ENCODE results near the gene FAM50B. TPM values are rescaled to one million over a fixed set of nuclear protein-coding genes. Genes with fewer than 3 reads are reported as not detected.

The FAM50B gene
- total and polyA plus RNA-seq, 9 donors = 8.1 to 23.0 (median 15.6) TPM

- H3K27me3 ChIP-seq = no peaks in the 10 kb centered on the region
- intact Hi-C loops (cut with DNase I) = no loop called here
- no peak overlapping the region for H3K4me3 ChIP-seq
- H3K4me1 ChIP-seq (ENCODE audit: insufficient read depth) = no peaks in the 10 kb centered on the region
- 83 to 85% (median 85%) methylated on average over 5 of the region's 5 CpGs for WGBS, 3 donors
- no peak for DNase-seq
- TF ChIP-seq POLR2A (IDR thresholded peaks at IDR 0.05) (no peak), CTCF (IDR thresholded peaks at IDR 0.05) (no peak), EP300 (IDR thresholded peaks at IDR 0.05) (no peak)
- no peaks in the 10 kb centered on the region for H3K36me3 ChIP-seq
- no peak overlapping the region for H3K27ac ChIP-seq
- H3K9me3 ChIP-seq = no peaks in the 10 kb centered on the region
Measured at GRCh38 chr6:3870528-3870925, 21.4 kb downstream of the FAM50B start.

- intact Hi-C loops (cut with DNase I) = no loop called here
- Histone ChIP-seq H3K27me3 (no peaks in the 10 kb centered on the region), H3K36me3 (no peaks in the 10 kb centered on the region), H3K4me3 (no peak overlapping the region), H3K27ac (no peak overlapping the region), H3K9me3 (no peaks in the 10 kb centered on the region), H3K4me1 (ENCODE audit: insufficient read depth) (no peaks in the 10 kb centered on the region)
- DNase-seq = no peak
- TF ChIP-seq POLR2A (IDR thresholded peaks at IDR 0.05) (no peak), EP300 (IDR thresholded peaks at IDR 0.05) (no peak), CTCF (IDR thresholded peaks at IDR 0.05) (no peak)
- 69 to 83% (median 74%) methylated on average over 4 of the region's 4 CpGs for WGBS, 3 donors
Measured at GRCh38 chr6:3871515-3871914, 22.3 kb downstream of the FAM50B start.

- H3K4me1 ChIP-seq (ENCODE audit: insufficient read depth) = no peaks in the 10 kb centered on the region
- no peak for DNase-seq
- no peaks in the 10 kb centered on the region for H3K36me3 ChIP-seq
- intact Hi-C loops (cut with DNase I) = no loop called here
- H3K27ac ChIP-seq = no peak overlapping the region
- TF ChIP-seq POLR2A (IDR thresholded peaks at IDR 0.05) = no peak
- TF ChIP-seq CTCF (IDR thresholded peaks at IDR 0.05) = no peak
- TF ChIP-seq EP300 (IDR thresholded peaks at IDR 0.05) = no peak
- H3K27me3 ChIP-seq = no peaks in the 10 kb centered on the region
- H3K4me3 ChIP-seq = no peak overlapping the region
- no peaks in the 10 kb centered on the region for H3K9me3 ChIP-seq
- 89 to 93% (median 90%) methylated on average over 8 of the region's 8 CpGs for WGBS, 3 donors
Measured at GRCh38 chr6:3871939-3872338, 22.8 kb downstream of the FAM50B start.

GRCh38 chr6:3872370-3872854 is 23.2 kb downstream of the FAM50B start:
- H3K27ac ChIP-seq = no peak overlapping the region
- no peak for DNase-seq
- no peaks in the 10 kb centered on the region for H3K4me1 ChIP-seq (ENCODE audit: insufficient read depth)
- no peaks in the 10 kb centered on the region for H3K9me3 ChIP-seq
- WGBS, 3 donors = 70 to 78% (median 74%) methylated on average over 12 of the region's 12 CpGs
- no peaks in the 10 kb centered on the region for H3K27me3 ChIP-seq
- no peak overlapping the region for H3K4me3 ChIP-seq
- intact Hi-C loops (cut with DNase I) = no loop called here
- no peaks in the 10 kb centered on the region for H3K36me3 ChIP-seq
- TF ChIP-seq CTCF (IDR thresholded peaks at IDR 0.05) = no peak

- Histone ChIP-seq H3K27me3 (no peaks in the 10 kb centered on the region), H3K36me3 (no peaks in the 10 kb centered on the region), H3K27ac (no peak overlapping the region), H3K4me1 (ENCODE audit: insufficient read depth) (no peaks in the 10 kb centered on the region), H3K4me3 (no peak overlapping the region), H3K9me3 (no peaks in the 10 kb centered on the region)
- no peak for DNase-seq
- 81 to 88% (median 88%) methylated on average over 4 of the region's 4 CpGs for WGBS, 3 donors
- intact Hi-C loops (cut with DNase I) = no loop called here
- TF ChIP-seq POLR2A (IDR thresholded peaks at IDR 0.05) (no peak), CTCF (IDR thresholded peaks at IDR 0.05) (no peak), EP300 (IDR thresholded peaks at IDR 0.05) (no peak)
Measured at GRCh38 chr6:3873051-3873450, 23.9 kb downstream of the FAM50B start.
